Fibroblast of gingiva (primary cell): ENCODE measurements around the gene KCNK15.

Experiments
- DNase-seq: peaks from one replicate; pipeline ENCODE4 v3.0.0-alpha.2; 2011; ENCODE audit warnings: low read depth

Gene KCNK15

GRCh38 chr20:44715499-44716308 is 30.0 kb upstream of the KCNK15 start:
- no peak for DNase-seq

DNA sequence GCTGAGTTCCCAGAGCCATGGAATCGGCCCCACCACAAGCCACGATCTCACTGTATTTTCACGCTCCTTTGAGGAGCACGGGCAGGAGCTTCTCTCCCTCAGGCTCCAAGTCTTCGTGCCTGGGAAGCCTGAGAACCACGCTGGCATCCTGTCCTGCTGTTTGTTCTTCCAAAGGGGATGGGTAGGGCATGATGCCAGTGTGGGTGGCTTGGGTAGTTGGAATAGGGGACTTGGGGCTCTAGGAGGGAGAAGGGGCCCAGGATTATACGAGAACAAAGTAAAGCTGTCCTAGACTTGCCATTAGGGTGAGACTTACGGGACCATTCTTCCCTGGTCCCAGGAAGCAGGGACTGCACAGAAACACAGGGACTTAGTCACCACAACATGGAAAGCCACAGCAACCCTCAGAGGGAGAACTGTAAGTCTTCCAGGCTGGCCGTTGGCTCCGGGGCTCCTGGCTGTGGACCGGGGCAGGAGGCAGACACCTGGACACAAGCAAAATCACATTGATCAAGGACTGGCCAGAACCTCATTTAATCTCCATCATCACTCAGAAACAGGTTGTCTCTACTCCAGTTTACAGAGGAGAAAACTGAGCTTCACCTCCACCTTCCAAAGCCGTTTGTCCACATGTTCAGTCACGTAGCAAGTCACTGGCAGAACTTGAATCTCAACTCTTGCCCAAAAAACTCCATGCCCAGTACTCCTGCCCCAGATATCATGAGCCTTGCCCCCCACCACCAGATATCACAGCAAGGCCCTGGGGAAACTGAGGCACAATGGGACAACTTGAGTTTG is 29.2 kb upstream of the KCNK15 start:
- no peak for DNase-seq

GRCh38 chr20:44717986-44718385 is 27.7 kb upstream of the KCNK15 start:
- DNase-seq = no peak

- DNase-seq = no peak
Measured at GRCh38 chr20:44719841-44720240, 25.8 kb upstream of the KCNK15 start.

- peak; percentile 88 for DNase-seq
Measured at GRCh38 chr20:44720621-44720996, 25.1 kb upstream of the KCNK15 start.

DNA sequence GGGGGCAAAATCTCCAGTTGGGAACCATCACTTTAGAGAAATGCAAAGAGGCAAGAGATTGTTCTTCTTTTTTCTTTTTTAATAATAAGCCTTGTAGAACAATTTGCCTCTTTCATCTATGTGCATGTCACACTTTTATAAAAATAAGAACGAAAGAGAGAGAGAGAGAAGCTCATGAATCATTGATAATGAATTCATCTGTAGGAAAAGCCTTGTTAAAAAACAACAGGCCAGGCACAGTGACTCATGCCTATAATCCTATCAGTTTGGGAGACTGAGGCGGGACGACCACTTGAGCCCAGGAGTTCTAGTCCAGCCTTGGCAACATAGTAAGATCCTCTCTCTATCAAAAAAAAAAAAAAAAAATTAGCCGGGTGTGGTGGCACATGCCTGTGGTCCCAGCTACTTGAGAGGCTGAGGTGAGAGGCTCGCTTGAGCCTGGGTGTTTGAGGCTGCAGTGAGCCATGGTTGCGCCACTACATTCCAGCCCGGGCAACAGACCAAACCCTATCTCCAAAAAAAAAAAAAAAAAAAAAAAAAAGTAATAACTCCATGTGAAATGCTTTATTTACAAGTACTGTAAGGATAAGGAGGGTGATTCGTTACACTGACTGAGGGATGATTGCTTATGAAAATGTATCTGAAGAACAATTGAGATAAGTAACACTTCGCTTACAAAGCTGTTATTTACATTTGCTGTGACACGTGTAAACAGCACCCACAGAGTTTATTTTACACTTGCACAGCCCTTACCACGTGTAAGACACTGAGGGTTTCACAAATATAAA is 24.5 kb upstream of the KCNK15 start:
- peak; percentile 89 for DNase-seq

DNA sequence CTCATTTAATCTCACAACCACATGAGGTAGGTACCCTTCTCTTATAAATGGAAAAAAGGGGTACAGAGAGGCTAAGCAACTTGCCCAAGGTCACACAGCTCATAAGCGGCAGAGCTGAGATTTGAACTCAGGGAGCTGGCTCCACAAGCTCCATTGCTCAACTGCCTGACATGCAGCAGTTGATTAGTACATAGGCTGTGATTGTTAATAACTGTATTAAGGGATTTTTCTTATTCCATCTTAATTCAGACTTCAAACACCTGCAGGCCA is 23.9 kb upstream of the KCNK15 start:
- no peak for DNase-seq

DNA sequence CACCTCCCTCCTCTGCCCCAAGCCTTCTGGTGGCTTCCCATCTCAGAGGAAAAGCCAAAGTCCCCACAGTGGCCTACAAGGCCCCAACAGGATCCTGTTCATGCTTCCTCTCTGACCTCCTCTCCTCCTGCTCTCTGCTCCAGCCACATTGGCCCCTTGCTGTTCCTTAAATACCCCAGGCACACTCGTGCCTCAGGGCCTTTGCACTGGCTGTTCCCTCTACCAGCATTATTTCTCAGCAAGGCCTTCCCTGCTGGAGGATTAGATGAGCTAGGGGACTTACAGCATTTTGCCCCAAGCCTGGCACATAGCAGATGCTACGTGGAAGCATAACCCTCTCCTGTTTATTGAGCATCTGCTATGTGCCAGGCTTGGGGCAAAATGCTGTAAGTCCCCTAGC is 22.7 kb upstream of the KCNK15 start:
- DNase-seq = no peak

DNA sequence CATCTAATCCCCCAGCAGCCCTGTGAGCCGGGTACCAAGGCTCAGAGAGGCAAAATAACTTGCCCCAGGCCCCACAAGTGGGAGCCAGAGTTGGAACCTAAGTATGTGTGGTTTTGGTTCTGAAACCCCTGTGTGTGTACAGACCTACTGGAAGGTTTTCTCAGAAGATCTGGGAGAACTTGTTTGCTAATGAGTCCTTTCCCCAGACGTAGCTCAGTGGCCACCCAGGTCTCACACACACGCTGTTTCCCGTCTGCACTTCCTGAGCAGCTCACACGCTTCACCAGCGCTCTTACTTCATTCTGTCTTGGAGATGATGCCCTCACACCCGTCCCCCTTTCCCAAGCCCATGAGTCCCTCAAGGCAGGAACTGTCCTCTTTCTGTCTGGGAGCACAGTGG is 22.3 kb upstream of the KCNK15 start:
- DNase-seq = no peak

- no peak for DNase-seq
Measured at GRCh38 chr20:44723798-44724362, 21.8 kb upstream of the KCNK15 start.

GRCh38 chr20:44724423-44725091 is 21.1 kb upstream of the KCNK15 start:
- DNase-seq = no peak

DNA sequence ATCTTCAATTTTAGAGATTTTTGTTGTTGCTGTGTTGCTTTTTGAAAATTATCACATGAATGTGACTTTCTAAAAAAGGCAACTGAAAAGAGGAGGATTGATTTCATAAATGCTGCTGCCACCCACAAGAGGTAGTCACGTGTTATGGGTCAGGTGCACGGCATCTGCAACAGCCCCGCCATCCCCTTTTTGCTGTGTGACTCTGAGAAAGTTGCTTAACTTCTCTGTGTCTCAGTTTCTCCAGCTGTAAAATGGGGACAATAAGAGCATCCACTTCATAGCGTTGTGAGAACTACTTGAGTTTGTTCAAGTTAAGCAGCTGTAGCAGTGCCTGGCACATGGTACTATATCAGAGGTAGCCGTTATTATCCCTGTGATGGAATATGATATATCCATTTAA is 19.8 kb upstream of the KCNK15 start:
- no peak for DNase-seq

DNA sequence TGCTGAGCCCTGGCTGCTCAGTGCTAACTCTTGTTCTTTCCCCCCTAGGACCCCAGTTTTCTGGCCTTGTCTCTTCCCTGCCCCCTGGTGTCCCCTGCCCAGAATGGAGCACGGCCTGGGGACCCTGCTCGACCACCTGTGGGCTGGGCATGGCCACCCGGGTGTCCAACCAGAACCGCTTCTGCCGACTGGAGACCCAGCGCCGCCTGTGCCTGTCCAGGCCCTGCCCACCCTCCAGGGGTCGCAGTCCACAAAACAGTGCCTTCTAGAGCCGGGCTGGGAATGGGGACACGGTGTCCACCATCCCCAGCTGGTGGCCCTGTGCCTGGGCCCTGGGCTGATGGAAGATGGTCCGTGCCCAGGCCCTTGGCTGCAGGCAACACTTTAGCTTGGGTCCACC is 18.6 kb upstream of the KCNK15 start:
- no peak for DNase-seq

DNA sequence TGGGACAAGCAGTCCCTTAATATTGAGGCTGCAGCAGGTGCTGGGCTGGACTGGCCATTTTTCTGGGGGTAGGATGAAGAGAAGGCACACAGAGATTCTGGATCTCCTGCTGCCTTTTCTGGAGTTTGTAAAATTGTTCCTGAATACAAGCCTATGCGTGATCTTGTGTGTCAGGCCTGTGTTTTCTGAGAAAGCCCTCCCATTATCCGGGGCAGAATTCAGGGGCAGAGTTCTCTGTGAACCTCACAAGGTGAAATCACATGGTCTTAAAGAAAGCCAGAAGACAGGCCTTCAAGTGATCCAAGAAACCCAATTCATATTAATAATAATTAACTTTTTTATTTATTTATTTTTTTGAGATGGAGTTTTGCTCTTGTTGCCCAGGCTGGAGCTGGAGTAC is 18.0 kb upstream of the KCNK15 start:
- DNase-seq = no peak

GRCh38 chr20:44728801-44729443 is 16.7 kb upstream of the KCNK15 start:
- DNase-seq = peak; percentile 94

GRCh38 chr20:44730441-44730840 is 15.2 kb upstream of the KCNK15 start:
- DNase-seq = peak; percentile 92

DNA sequence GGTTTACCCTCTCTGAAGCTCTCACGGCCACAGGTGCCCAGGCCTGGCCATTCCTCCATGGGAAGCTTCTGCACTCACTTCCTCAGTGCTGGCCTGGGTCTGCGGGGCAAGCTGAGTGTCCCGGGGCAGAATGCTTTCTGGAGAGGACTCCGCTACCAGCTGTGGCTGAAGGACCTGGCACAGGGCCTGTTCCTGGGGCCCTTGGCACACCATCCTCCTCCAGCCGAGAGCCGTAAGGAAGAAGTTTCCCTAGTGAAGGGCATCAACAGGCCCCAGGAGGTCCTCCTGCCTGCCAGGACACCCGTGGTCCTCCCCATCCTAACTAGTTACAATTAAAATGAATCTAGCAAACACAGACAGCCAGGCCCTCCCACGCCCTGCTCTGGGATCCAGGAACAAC is 14.0 kb upstream of the KCNK15 start:
- DNase-seq = no peak

DNA sequence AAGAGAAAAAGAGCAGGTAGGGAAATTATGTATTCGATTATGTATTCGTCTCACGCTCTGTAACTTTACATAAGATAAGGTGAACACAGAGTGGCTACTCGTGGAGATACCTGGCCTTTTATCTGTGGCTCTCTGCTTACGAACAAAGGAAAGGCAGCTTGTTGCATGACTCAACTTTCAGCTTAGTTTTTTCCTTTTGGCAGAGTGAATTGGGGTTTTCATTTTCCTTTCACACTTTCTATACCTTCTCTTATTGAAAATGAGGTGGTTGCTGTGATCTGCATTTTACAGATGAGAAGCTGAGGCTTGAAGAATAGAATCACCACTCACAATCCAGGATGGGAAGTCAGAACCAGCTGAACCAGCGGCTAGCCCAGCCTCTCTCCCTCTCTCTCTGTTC is 13.3 kb upstream of the KCNK15 start:
- no peak for DNase-seq

- peak; percentile 69 for DNase-seq
Measured at GRCh38 chr20:44733341-44734069, 12.2 kb upstream of the KCNK15 start.

- peak; percentile 89 for DNase-seq
Measured at GRCh38 chr20:44734938-44735337, 10.7 kb upstream of the KCNK15 start.

- DNase-seq = no peak
Measured at GRCh38 chr20:44735816-44736169, 9.9 kb upstream of the KCNK15 start.
